Psoas muscle (tissue), 8 donors: Measurements from ENCODE around the gene NBPF15. TPM values are rescaled to one million over a fixed set of nuclear protein-coding genes. Genes with fewer than 3 reads are reported as not detected.
"Not testable (repeated sequence)": the region's sequence is repeated elsewhere in the genome, so short reads cannot be mapped to it uniquely, and the experiment has no call there.

ENCODE experiments used
- ATAC-seq, 4 donors: fragments of 200-7000 bp; cut with Tn5 transposase; one replicate each; pipeline ENCODE4 v1.9.1; 2020; ENCODE audit warnings: moderate library complexity in 3 of 4, mild to moderate bottlenecking in 2 of 4
- DNase-seq, 2 donors: peaks; one replicate each; pipeline ENCODE4 v3.0.0-alpha.2; 2020
- H3K27ac ChIP-seq: fragments of 200-600 bp; one replicate; pipeline ENCODE4 v1.8.0; 2022
- H3K27me3 ChIP-seq, 3 donors: fragments of 200-600 bp in 1 of 3; one replicate each; pipeline versions ENCODE4 v1.6.1 to v1.8.0; 2013 to 2022; ENCODE audit warnings: low read length in 2 of 3, mild to moderate bottlenecking in 2 of 3, moderate library complexity in 1 of 3; ENCODE audit not compliant: insufficient read depth in 3 of 3
- H3K36me3 ChIP-seq, 2 donors: fragments of 200-600 bp in 1 of 2; one replicate each; pipeline versions ENCODE4 v1.6.1 to v1.8.0; 2013 to 2022; ENCODE audit warnings: low read depth in 1 of 2, mild to moderate bottlenecking in 1 of 2, moderate library complexity in 1 of 2; ENCODE audit not compliant: insufficient read depth in 1 of 2
- H3K4me1 ChIP-seq: fragments of 200-600 bp; one replicate; pipeline ENCODE4 v1.8.0; 2022
- H3K4me3 ChIP-seq: fragments of 200-600 bp; one replicate; pipeline ENCODE4 v1.8.0; 2022; ENCODE audit warnings: mild to moderate bottlenecking
- H3K9me3 ChIP-seq: fragments of 200-600 bp; one replicate; pipeline ENCODE4 v1.8.0; 2022
- WGBS, 3 donors: extraction: QIAGEN DNeasy Blood & Tissue Kit; methylation state at CpG; one replicate each; pipeline versions ENCODE4 v1.1.6 to v1.1.7; 2013; 5-methylcytosine and 5-hydroxymethylcytosine counted together
- intact Hi-C, 2 donors: fragments of 100-400 bp; cut with DNase I; formaldehyde crosslinking; loops; one replicate each; pipeline versions ENCODE4 v1.11.0 to v1.14.2; 2022
- long read RNA-seq, 2 donors: library from polyadenylated mRNA; unstranded; transcript quantifications; one replicate each; pipeline ENCODE4 v2.0.0, GENCODE V29; 2021
- polyA plus RNA-seq, 3 donors: library from polyadenylated mRNA; stranded (reverse); fragments of 200-250 nt; gene quantifications; one replicate each; pipeline ENCODE4 v1.2.3, GENCODE V29; 2013
- total RNA-seq, 4 donors: library from RNA; stranded (reverse); fragmentation: NEBNext Ultra II Directional in 2 of 4; extraction: Animal tissue kit (Norgen Biotek cat#: 25700) in 2 of 4; gene quantifications; one replicate each; pipeline versions ENCODE4 v1.2.1 to v1.2.4, GENCODE V29; 2021 to 2023
- donor health status: healthy with polysubstance abuse.
- donor health status: DM: no; HTN: no; CAD: no; lungs with moderate emphysema.
- donor health status: Bipolar disorder and iron deficiency.
- donor health status: healthy.
- donor health status: DM: yes; HTN: yes; CAD: no.
- donor health status: DM: no; HTN: no; CAD: no.
- donor health status: DM: no; HTN: no; CAD: no.
- donor health status: DM: yes; HTN: yes; CAD: no.

NBPF15 gene
- total RNA-seq (1 to 10 TPM; 4.2 to 7.3 (median 5.1) TPM), polyA plus RNA-seq (1 to 10 TPM; 2.5 to 4.7 (median 2.8) TPM)
- long read RNA-seq, donor 1, partial matches to known transcripts: 0 of 5 reads
- long read RNA-seq, donor 1, other reads (novel, unspliced or antisense): 5 of 5 reads
- long read RNA-seq, donor 2, partial matches to known transcripts: 0 of 3 reads
- long read RNA-seq, donor 2, other reads (novel, unspliced or antisense): 3 of 3 reads

- WGBS, 3 donors: 0 to 1% (median 0%) methylated on average over 17 to 59 of the region's 71 CpGs
Measured at GRCh38 chr1:144461136-144461759, at the start of gene NBPF15. Gene NBPF15, minus strand, starts transcription at chr1:144461669. Its CDS starts 21,666 bp downstream, at chr1:144440003.

GRCh38 chr1:144496429-144496828 is 35.0 kb upstream of the NBPF15 start:
- H3K36me3 ChIP-seq, H3K27ac ChIP-seq, H3K27me3 ChIP-seq, ATAC-seq, H3K4me3 ChIP-seq, DNase-seq, intact Hi-C loops, H3K9me3 ChIP-seq, H3K4me1 ChIP-seq: not testable (repeated sequence)
- 97 to 100% methylated on average over 1 of the region's 1 CpG; no CpG with 5 or more reads in 1 of the 3 donors for WGBS, 3 donors

More at GRCh38 chr1:144461136-144461759, at the start of gene NBPF15:
- intact Hi-C loops, H3K4me1 ChIP-seq, H3K27me3 ChIP-seq, H3K9me3 ChIP-seq, H3K36me3 ChIP-seq: not testable (repeated sequence)
- peak within 1 kb of the TSS; percentile 74 for H3K4me3 ChIP-seq
- ATAC-seq (peak; percentile 95 to 99 (median 99)), DNase-seq (peak; percentile 76 to 82)
- H3K27ac ChIP-seq: peak within 1 kb of the TSS; percentile 60

GRCh38 chr1:144494130-144494529 is 32.7 kb upstream of the NBPF15 start:
- DNase-seq, H3K4me1 ChIP-seq, H3K36me3 ChIP-seq, ATAC-seq, intact Hi-C loops, H3K4me3 ChIP-seq, H3K27me3 ChIP-seq, H3K9me3 ChIP-seq, H3K27ac ChIP-seq: not testable (repeated sequence)
- 60 to 71% (median 69%) methylated on average over 4 of the region's 4 CpGs for WGBS, 3 donors

GRCh38 chr1:144490394-144490793 is 28.9 kb upstream of the NBPF15 start:
- peak in 1 of 2 donors; percentile 24 for DNase-seq
- H3K9me3 ChIP-seq, H3K27ac ChIP-seq, H3K4me3 ChIP-seq, H3K27me3 ChIP-seq, H3K36me3 ChIP-seq, H3K4me1 ChIP-seq, intact Hi-C loops, ATAC-seq: not testable (repeated sequence)
- WGBS, 3 donors: 32 to 53% (median 35%) methylated on average over 9 to 17 of the region's 18 CpGs

- 76 to 93% (median 92%) methylated on average over 2 of the region's 2 CpGs for WGBS, 3 donors
- H3K27me3 ChIP-seq, ATAC-seq, H3K36me3 ChIP-seq, H3K9me3 ChIP-seq, DNase-seq, H3K27ac ChIP-seq, H3K4me3 ChIP-seq, H3K4me1 ChIP-seq, intact Hi-C loops: not testable (repeated sequence)
Measured at GRCh38 chr1:144487002-144487401, 25.5 kb upstream of the NBPF15 start.

GRCh38 chr1:144485048-144485993 is 23.9 kb upstream of the NBPF15 start:
- H3K4me1 ChIP-seq, H3K36me3 ChIP-seq, DNase-seq, H3K27ac ChIP-seq, intact Hi-C loops, H3K4me3 ChIP-seq, H3K27me3 ChIP-seq, H3K9me3 ChIP-seq: not testable (repeated sequence)
- WGBS, 3 donors: 12 to 19% (median 19%) methylated on average over 5 to 6 of the region's 15 CpGs
- peak in 2 of 4 donors; percentile 50 to 53 for ATAC-seq

- DNase-seq, H3K36me3 ChIP-seq, H3K27ac ChIP-seq, intact Hi-C loops, H3K9me3 ChIP-seq, H3K27me3 ChIP-seq, ATAC-seq, H3K4me3 ChIP-seq, H3K4me1 ChIP-seq: not testable (repeated sequence)
- WGBS, 3 donors: no CpG with 5 or more reads among the region's 2 CpGs
Measured at GRCh38 chr1:144473897-144474296, 12.4 kb upstream of the NBPF15 start.

GRCh38 chr1:144471434-144471833 is 10.0 kb upstream of the NBPF15 start:
- H3K9me3 ChIP-seq, H3K36me3 ChIP-seq, H3K27ac ChIP-seq, intact Hi-C loops, H3K27me3 ChIP-seq, ATAC-seq, H3K4me1 ChIP-seq, DNase-seq, H3K4me3 ChIP-seq: not testable (repeated sequence)
- WGBS, 3 donors: 80 to 88% (median 82%) methylated on average over 3 of the region's 4 CpGs

- DNase-seq, H3K27ac ChIP-seq, H3K4me1 ChIP-seq, intact Hi-C loops, H3K27me3 ChIP-seq, H3K9me3 ChIP-seq, H3K36me3 ChIP-seq: not testable (repeated sequence)
- peak overlapping the region; percentile 74 for H3K4me3 ChIP-seq
- WGBS, 3 donors: no CpG with 5 or more reads among the region's 17 CpGs
- peak in 2 of 4 donors; percentile 12 to 18 for ATAC-seq
Measured at GRCh38 chr1:144461778-144462177, 309 bp upstream of the NBPF15 start.

- ATAC-seq: peak; percentile 59 to 70 (median 68)
- H3K36me3 ChIP-seq, DNase-seq, H3K27me3 ChIP-seq, H3K9me3 ChIP-seq, intact Hi-C loops, H3K4me1 ChIP-seq: not testable (repeated sequence)
- WGBS, 3 donors: 0% methylated on average over 5 to 7 of the region's 15 CpGs
- H3K27ac ChIP-seq: peak overlapping the region; percentile 60
- H3K4me3 ChIP-seq: peak overlapping the region; percentile 74
Measured at GRCh38 chr1:144460686-144461085, 783 bp downstream of the NBPF15 start.

- ATAC-seq, H3K36me3 ChIP-seq, H3K27me3 ChIP-seq, intact Hi-C loops, H3K27ac ChIP-seq, H3K4me3 ChIP-seq, DNase-seq, H3K9me3 ChIP-seq, H3K4me1 ChIP-seq: not testable (repeated sequence)
- WGBS, 3 donors: 95 to 97% (median 95%) methylated on average over 12 to 18 of the region's 18 CpGs
Measured at GRCh38 chr1:144442402-144442801, 19.1 kb downstream of the NBPF15 start.
